K562 (cell line): ENCODE results near the gene MLH1. TPM values are rescaled to one million over a fixed set of nuclear protein-coding genes. Genes with fewer than 3 reads are reported as not detected.
A peak's percentile ranks its signal among the peaks of the same experiment; 100 is the strongest.

Experiments
- BCOR ChIP-seq: fragments of 450-650 bp; IDR thresholded peaks from 2 replicates; pipeline ENCODE4 v1.6.1; 2016
- CAMTA2 ChIP-seq: fragments of 250-450 bp; sonication (Bioruptor Pico); conservative IDR thresholded peaks from 2 replicates; pipeline ENCODE4 v1.5.1; 2022
- CHCHD3 ChIP-seq: fragments of 250-450 bp; sonication (Bioruptor Pico); IDR thresholded peaks from 2 replicates; pipeline ENCODE4 v2.1.2; 2022; ENCODE audit warnings: mild to moderate bottlenecking
- CSDE1 ChIP-seq, 2 experiments: fragments of 450-650 bp; IDR thresholded peaks; 2 replicates each; pipeline ENCODE4 v1.6.1; 2016; ENCODE audit warnings: mild to moderate bottlenecking in 1 of 2
- CXXC5 ChIP-seq: fragments of 250-450 bp; sonication (Bioruptor Pico); IDR thresholded peaks from 2 replicates; pipeline ENCODE4 v1.8.0; 2022; ENCODE audit warnings: inconsistent platforms, mild to moderate bottlenecking, moderate library complexity
- E2F1 ChIP-seq: sonication (generic); formaldehyde crosslinking; IDR thresholded peaks from 2 replicates; pipeline ENCODE4 v1.8.1; 2023; ENCODE audit warnings: mild to moderate bottlenecking, missing genetic modification reagents, moderate library complexity
- GTF2F1 ChIP-seq: IDR thresholded peaks from 2 replicates; pipeline ENCODE4 v1.6.1; 2011; ENCODE audit warnings: low read depth, low read length, improper control_type of control experiment
- HDAC2 ChIP-seq: fragments of 450-650 bp; IDR thresholded peaks from 2 replicates; pipeline ENCODE4 v1.6.1; 2016; ENCODE audit warnings: mild to moderate bottlenecking
- NFIX ChIP-seq: fragments of 250-450 bp; sonication (Bioruptor Pico); IDR thresholded peaks from 2 replicates; pipeline ENCODE4 v1.4.0; 2020; ENCODE audit warnings: low read depth, mild to moderate bottlenecking, moderate library complexity
- OTX1 ChIP-seq: fragments of 450-650 bp; formaldehyde crosslinking; IDR thresholded peaks from 2 replicates; pipeline ENCODE4 v1.4.0; 2022; ENCODE audit warnings: mild to moderate bottlenecking
- POLR2H ChIP-seq: IDR thresholded peaks from 2 replicates; pipeline ENCODE4 v1.6.1; 2016; ENCODE audit warnings: missing genetic modification characterization, low read depth, mild to moderate bottlenecking, control low read depth, missing compliant biosample characterization, moderate library complexity
- PREB ChIP-seq: sonication (generic); formaldehyde crosslinking; IDR thresholded peaks from 2 replicates; pipeline ENCODE4 v1.8.1; 2023; ENCODE audit warnings: mild to moderate bottlenecking, missing genetic modification reagents
- PRPF4 ChIP-seq: fragments of 200-400 bp; formaldehyde crosslinking; IDR thresholded peaks from one replicate; pipeline ENCODE4 v1.6.1; 2017; ENCODE audit warnings: low read length, low read depth, mild to moderate bottlenecking; ENCODE audit not compliant: insufficient read depth, poor library complexity, severe bottlenecking
- SETDB1 ChIP-seq: IDR thresholded peaks from one replicate; pipeline ENCODE4 v1.6.1; 2012; ENCODE audit warnings: low read length, control low read depth, inconsistent platforms
- SIRT6 ChIP-seq: IDR thresholded peaks from one replicate; pipeline ENCODE4 v1.6.1; 2012; ENCODE audit warnings: low read depth, mild to moderate bottlenecking, control low read depth, inconsistent platforms, low read length, moderate library complexity
- ZNF324 ChIP-seq: fragments of 250-450 bp; sonication (Bioruptor Pico); IDR thresholded peaks from 2 replicates; pipeline ENCODE4 v1.4.0; 2020; ENCODE audit warnings: mild to moderate bottlenecking
- ZZZ3 ChIP-seq: fragments of 450-650 bp; IDR thresholded peaks from 2 replicates; pipeline ENCODE4 v1.6.1; 2016; ENCODE audit warnings: antibody characterized with exemption, mild to moderate bottlenecking, moderate library complexity
- polyA plus RNA-seq, 8 experiments: library from polyadenylated mRNA; depleted of rRNA in 4 of 8; stranded (reverse) in 5 of 8; unstranded in 3 of 8; fragments of >200 nt; fragmentation: Nextera tagmentation in 2 of 8; fragmentation: Illumina TruSeq in 1 of 8; extraction: Ambion mirVana in 2 of 8; extraction: Trizol in 1 of 8; gene quantifications; 2 replicates each; pipeline versions ENCODE4 v1.2.1 to v1.2.3, GENCODE V29; 2011 to 2014; ENCODE audit warnings: inconsistent platforms in 1 of 8, missing spikeins in 1 of 8
- total RNA-seq, 7 experiments: library from RNA; depleted of rRNA in 6 of 7; stranded (reverse); fragments of >200 nt in 6 of 7; fragmentation: Illumina TruSeq in 2 of 7; extraction: Trizol in 2 of 7; gene quantifications; 2 replicates each; pipeline versions ENCODE4 v1.2.1 to v1.2.3, GENCODE V29; 2011 to 2021; ENCODE audit warnings: low replicate concordance in 1 of 7
- TF ChIP-seq, protein P1 (sequence below): fragments of 450-650 bp; IDR thresholded peaks from 2 replicates; pipeline ENCODE4 v1.6.1; 2017; ENCODE audit warnings: mild to moderate bottlenecking, moderate library complexity
- TF ChIP-seq, protein P2 (sequence below): fragments of 250-450 bp; sonication (Bioruptor Pico); IDR thresholded peaks from 2 replicates; pipeline ENCODE4 v1.4.0; 2020
- TF ChIP-seq, protein P3 (sequence below): fragments of 250-450 bp; sonication (Bioruptor Pico); IDR thresholded peaks from 2 replicates; pipeline ENCODE4 v1.5.0; 2021
- TF ChIP-seq, protein P4 (sequence below): sonication (generic); formaldehyde crosslinking; IDR thresholded peaks from 2 replicates; pipeline ENCODE4 v1.8.1; 2023; ENCODE audit warnings: mild to moderate bottlenecking, missing genetic modification reagents

MLH1 gene
- total and polyA plus RNA-seq, 9 of the 15 experiments (the other 6 are each of a cell fraction or from before 2014, with no cell fraction given) = 76.4 to 155 (median 117) TPM

DNA sequence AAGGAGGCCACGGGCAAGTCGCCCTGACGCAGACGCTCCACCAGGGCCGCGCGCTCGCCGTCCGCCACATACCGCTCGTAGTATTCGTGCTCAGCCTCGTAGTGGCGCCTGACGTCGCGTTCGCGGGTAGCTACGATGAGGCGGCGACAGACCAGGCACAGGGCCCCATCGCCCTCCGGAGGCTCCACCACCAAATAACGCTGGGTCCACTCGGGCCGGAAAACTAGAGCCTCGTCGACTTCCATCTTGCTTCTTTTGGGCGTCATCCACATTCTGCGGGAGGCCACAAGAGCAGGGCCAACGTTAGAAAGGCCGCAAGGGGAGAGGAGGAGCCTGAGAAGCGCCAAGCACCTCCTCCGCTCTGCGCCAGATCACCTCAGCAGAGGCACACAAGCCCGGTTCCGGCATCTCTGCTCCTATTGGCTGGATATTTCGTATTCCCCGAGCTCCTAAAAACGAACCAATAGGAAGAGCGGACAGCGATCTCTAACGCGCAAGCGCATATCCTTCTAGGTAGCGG lies 452 bp upstream of the MLH1 start, which contains the start of gene EPM2AIP1 (continued):
- TF ChIP-seq, protein P1, sequence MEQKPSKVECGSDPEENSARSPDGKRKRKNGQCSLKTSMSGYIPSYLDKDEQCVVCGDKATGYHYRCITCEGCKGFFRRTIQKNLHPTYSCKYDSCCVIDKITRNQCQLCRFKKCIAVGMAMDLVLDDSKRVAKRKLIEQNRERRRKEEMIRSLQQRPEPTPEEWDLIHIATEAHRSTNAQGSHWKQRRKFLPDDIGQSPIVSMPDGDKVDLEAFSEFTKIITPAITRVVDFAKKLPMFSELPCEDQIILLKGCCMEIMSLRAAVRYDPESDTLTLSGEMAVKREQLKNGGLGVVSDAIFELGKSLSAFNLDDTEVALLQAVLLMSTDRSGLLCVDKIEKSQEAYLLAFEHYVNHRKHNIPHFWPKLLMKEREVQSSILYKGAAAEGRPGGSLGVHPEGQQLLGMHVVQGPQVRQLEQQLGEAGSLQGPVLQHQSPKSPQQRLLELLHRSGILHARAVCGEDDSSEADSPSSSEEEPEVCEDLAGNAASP = no peak
- TF ChIP-seq BCOR (0 out of 2 replicates have a peak, but pooled peaks have one; percentile 38), PRPF4 (peak; percentile 63), NFIX (CRISPR knock-in tag) (no peak), CSDE1 (IDR thresholded peaks at IDR 0.05) (no peak), POLR2H (tag) (peak; percentile 91), PREB (CRISPR knock-in tag) (peak; percentile 94), SIRT6 (no peak), SETDB1 (no peak), E2F1 (peak; percentile 80; the same call in 1 of the 2 replicates), CHCHD3 (CRISPR knock-in tag) (no peak), ZNF324 (CRISPR knock-in tag) (peak; percentile 67; the same call in 1 of the 2 replicates), GTF2F1 (peak; percentile 89; the same call in 1 of the 2 replicates), HDAC2 (peak; percentile 57; the same call in 1 of the 2 replicates), CXXC5 (CRISPR knock-in tag) (peak; percentile 76), CAMTA2 (CRISPR knock-in tag) (0 out of 2 replicates have a peak, but pooled peaks have one; percentile 61), OTX1 (CRISPR knock-in tag) (peak; percentile 91; the same call in 1 of the 2 replicates), ZZZ3 (peak; percentile 89; the same call in 1 of the 2 replicates)
- TF ChIP-seq, protein P2, sequence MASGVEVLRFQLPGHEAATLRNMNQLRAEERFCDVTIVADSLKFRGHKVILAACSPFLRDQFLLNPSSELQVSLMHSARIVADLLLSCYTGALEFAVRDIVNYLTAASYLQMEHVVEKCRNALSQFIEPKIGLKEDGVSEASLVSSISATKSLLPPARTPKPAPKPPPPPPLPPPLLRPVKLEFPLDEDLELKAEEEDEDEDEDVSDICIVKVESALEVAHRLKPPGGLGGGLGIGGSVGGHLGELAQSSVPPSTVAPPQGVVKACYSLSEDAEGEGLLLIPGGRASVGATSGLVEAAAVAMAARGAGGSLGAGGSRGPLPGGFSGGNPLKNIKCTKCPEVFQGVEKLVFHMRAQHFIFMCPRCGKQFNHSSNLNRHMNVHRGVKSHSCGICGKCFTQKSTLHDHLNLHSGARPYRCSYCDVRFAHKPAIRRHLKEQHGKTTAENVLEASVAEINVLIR (CRISPR knock-in tag) = peak; percentile 52; the same call in 1 of the 2 replicates
- TF ChIP-seq, protein P3, sequence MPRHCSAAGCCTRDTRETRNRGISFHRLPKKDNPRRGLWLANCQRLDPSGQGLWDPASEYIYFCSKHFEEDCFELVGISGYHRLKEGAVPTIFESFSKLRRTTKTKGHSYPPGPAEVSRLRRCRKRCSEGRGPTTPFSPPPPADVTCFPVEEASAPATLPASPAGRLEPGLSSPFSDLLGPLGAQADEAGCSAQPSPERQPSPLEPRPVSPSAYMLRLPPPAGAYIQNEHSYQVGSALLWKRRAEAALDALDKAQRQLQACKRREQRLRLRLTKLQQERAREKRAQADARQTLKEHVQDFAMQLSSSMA = no peak
- TF ChIP-seq, protein P4, sequence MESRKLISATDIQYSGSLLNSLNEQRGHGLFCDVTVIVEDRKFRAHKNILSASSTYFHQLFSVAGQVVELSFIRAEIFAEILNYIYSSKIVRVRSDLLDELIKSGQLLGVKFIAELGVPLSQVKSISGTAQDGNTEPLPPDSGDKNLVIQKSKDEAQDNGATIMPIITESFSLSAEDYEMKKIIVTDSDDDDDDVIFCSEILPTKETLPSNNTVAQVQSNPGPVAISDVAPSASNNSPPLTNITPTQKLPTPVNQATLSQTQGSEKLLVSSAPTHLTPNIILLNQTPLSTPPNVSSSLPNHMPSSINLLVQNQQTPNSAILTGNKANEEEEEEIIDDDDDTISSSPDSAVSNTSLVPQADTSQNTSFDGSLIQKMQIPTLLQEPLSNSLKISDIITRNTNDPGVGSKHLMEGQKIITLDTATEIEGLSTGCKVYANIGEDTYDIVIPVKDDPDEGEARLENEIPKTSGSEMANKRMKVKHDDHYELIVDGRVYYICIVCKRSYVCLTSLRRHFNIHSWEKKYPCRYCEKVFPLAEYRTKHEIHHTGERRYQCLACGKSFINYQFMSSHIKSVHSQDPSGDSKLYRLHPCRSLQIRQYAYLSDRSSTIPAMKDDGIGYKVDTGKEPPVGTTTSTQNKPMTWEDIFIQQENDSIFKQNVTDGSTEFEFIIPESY (CRISPR knock-in tag) = peak; percentile 39; the same call in 1 of the 2 replicates
